Measurements from ENCODE around the gene PARD3. TPM values are rescaled to one million over a fixed set of nuclear protein-coding genes. Genes with fewer than 3 reads are reported as not detected.
"Not testable (repeated sequence)": the region's sequence is repeated elsewhere in the genome, so short reads cannot be mapped to it uniquely, and the experiment has no call there.

The PARD3 gene
- total RNA-seq, 1 experiment from 2014 or later, result 61.9 TPM

GRCh38 chr10:34706992-34707391 is 108.1 kb downstream of the PARD3 start:
- DNase-seq (ENCODE audit: low spot score); in situ Hi-C loops (cut with HindIII; ENCODE audit: low sequenced_read_pairs): not testable (repeated sequence)

- in situ Hi-C loops (cut with HindIII; ENCODE audit: low sequenced_read_pairs), result no loop called here
- no peak for DNase-seq (ENCODE audit: low spot score)
Measured at GRCh38 chr10:34706147-34706546, 108.9 kb downstream of the PARD3 start.

GRCh38 chr10:34705563-34705962 is 109.5 kb downstream of the PARD3 start:
- no peak for DNase-seq (ENCODE audit: low spot score)
- in situ Hi-C loops (cut with HindIII; ENCODE audit: low sequenced_read_pairs), result no loop called here

- no peak for DNase-seq (ENCODE audit: low spot score)
- in situ Hi-C loops (cut with HindIII; ENCODE audit: low sequenced_read_pairs), result no loop called here
Measured at GRCh38 chr10:34704526-34705184, 110.4 kb downstream of the PARD3 start.

GRCh38 chr10:34702982-34703381 is 112.1 kb downstream of the PARD3 start:
- in situ Hi-C loops (cut with HindIII; ENCODE audit: low sequenced_read_pairs), result no loop called here
- no peak for DNase-seq (ENCODE audit: low spot score)

GRCh38 chr10:34702093-34702937 is 112.8 kb downstream of the PARD3 start:
- in situ Hi-C loops (cut with HindIII; ENCODE audit: low sequenced_read_pairs), result no loop called here
- DNase-seq (ENCODE audit: low spot score), result no peak

GRCh38 chr10:34701194-34701593 is 113.9 kb downstream of the PARD3 start:
- DNase-seq (ENCODE audit: low spot score), result no peak
- in situ Hi-C loops (cut with HindIII; ENCODE audit: low sequenced_read_pairs), result no loop called here

GRCh38 chr10:34700752-34701151 is 114.3 kb downstream of the PARD3 start:
- in situ Hi-C loops (cut with HindIII; ENCODE audit: low sequenced_read_pairs); DNase-seq (ENCODE audit: low spot score): not testable (repeated sequence)

- no peak for DNase-seq (ENCODE audit: low spot score)
- in situ Hi-C loops (cut with HindIII; ENCODE audit: low sequenced_read_pairs), result no loop called here
Measured at GRCh38 chr10:34699904-34700517, 115.1 kb downstream of the PARD3 start.

GRCh38 chr10:34698979-34699378 is 116.1 kb downstream of the PARD3 start:
- in situ Hi-C loops (cut with HindIII; ENCODE audit: low sequenced_read_pairs), result no loop called here
- no peak for DNase-seq (ENCODE audit: low spot score)

- in situ Hi-C loops (cut with HindIII; ENCODE audit: low sequenced_read_pairs), result no loop called here
- no peak for DNase-seq (ENCODE audit: low spot score)
Measured at GRCh38 chr10:34698248-34698831, 116.8 kb downstream of the PARD3 start.

- in situ Hi-C loops (cut with HindIII; ENCODE audit: low sequenced_read_pairs), result no loop called here
- DNase-seq (ENCODE audit: low spot score), result no peak
Measured at GRCh38 chr10:34697351-34698247, 117.5 kb downstream of the PARD3 start.

GRCh38 chr10:34696423-34696822 is 118.7 kb downstream of the PARD3 start:
- no peak for DNase-seq (ENCODE audit: low spot score)
- in situ Hi-C loops (cut with HindIII; ENCODE audit: low sequenced_read_pairs), result no loop called here

GRCh38 chr10:34690383-34691049 is 124.6 kb downstream of the PARD3 start:
- DNase-seq (ENCODE audit: low spot score), result no peak
- in situ Hi-C loops (cut with HindIII; ENCODE audit: low sequenced_read_pairs), result no loop called here

- in situ Hi-C loops (cut with HindIII; ENCODE audit: low sequenced_read_pairs), result no loop called here
Measured at GRCh38 chr10:34689053-34689452, 126.0 kb downstream of the PARD3 start.

GRCh38 chr10:34687434-34688210 is 127.5 kb downstream of the PARD3 start:
- in situ Hi-C loops (cut with HindIII; ENCODE audit: low sequenced_read_pairs), result no loop called here
- no peak for DNase-seq (ENCODE audit: low spot score)

More at GRCh38 chr10:34689053-34689452, 126.0 kb downstream of the PARD3 start:
- no peak for DNase-seq (ENCODE audit: low spot score)

GRCh38 chr10:34682580-34682979 is 132.5 kb downstream of the PARD3 start:
- in situ Hi-C loops (cut with HindIII; ENCODE audit: low sequenced_read_pairs), result no loop called here

GRCh38 chr10:34681933-34682332 is 133.2 kb downstream of the PARD3 start:
- DNase-seq (ENCODE audit: low spot score), result no peak
- in situ Hi-C loops (cut with HindIII; ENCODE audit: low sequenced_read_pairs), result no loop called here

More at GRCh38 chr10:34682580-34682979, 132.5 kb downstream of the PARD3 start:
- no peak for DNase-seq (ENCODE audit: low spot score)

Measured in G401 (cell line).